HG02981 (cell line): ENCODE results near the gene WWC2.

Experiments used
- ATAC-seq: cut with Tn5 transposase; IDR thresholded peaks from one replicate; pipeline ENCODE4 v1.9.1; 2021; ENCODE audit warnings: mild to moderate bottlenecking, moderate library complexity; ENCODE audit not compliant: unreplicated experiment

WWC2 gene

GRCh38 chr4:183348706-183349659, 249.9 kb downstream of the WWC2 start:
- peak; percentile 62 for ATAC-seq

- no peak for ATAC-seq
Observed at GRCh38 chr4:183349673-183350072, 250.6 kb downstream of the WWC2 start.

- no peak for ATAC-seq
Observed at GRCh38 chr4:183350317-183351071, 251.4 kb downstream of the WWC2 start.

DNA sequence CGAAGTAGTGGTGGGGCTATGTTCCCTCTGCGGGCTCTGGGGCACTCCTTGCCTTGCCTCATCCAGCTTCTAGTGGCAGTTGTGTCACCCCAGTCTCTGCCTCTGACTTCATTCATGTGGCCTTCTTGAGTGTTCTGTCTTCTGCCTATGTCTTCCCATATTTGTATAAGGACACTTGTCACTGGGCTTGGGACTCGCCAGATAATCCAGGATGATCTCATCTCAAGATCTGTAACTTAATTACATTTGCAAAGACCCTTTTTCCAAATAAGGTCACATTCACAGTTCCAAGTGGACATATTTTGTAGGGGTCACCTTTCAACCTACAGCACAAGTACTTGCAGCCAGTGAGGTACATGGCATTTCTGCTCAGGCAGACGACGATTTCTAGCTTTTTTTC, 253.5 kb downstream of the WWC2 start:
- ATAC-seq: no peak

DNA sequence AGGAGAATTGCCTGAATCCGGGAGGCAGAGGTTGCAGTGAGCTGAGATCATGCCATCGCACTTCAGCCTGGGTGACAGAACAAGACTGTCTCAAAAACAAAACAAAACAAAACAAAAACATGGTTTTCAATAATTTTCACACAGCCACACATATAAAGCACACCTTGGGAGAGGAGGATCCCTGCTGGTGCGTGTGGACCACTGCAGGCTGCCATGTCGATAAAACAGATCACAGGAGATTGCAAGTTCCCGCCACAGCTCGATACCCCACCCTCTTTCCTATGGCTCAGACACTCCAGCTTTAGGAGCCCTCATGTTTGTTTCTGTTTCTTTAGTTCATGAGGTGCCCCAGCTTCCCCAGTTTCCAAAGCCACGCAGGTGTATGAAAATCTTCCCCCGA, 254.5 kb downstream of the WWC2 start:
- ATAC-seq: no peak

- ATAC-seq: no peak
Observed at GRCh38 chr4:183354219-183354618, 255.2 kb downstream of the WWC2 start.

DNA sequence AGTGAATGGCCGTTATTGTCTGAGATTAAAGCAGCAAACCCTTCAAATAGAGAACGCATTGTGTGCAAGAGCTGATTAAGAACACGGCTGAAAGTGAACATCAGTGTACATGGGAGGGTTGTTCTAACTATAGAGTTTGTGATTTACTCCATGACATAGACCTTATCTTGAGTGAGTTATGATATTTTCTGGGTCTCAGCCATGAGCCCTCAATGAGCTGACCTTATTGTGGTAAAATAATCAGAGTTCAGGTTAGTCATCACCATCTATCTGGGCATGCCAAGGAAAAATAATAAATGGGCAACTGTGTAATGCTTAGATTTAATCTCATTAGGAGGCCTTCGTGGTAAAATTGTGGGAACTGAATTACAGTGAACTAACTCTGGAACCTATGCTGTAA, 256.3 kb downstream of the WWC2 start:
- no peak for ATAC-seq

GRCh38 chr4:183356173-183356830, 257.2 kb downstream of the WWC2 start:
- ATAC-seq: no peak

DNA sequence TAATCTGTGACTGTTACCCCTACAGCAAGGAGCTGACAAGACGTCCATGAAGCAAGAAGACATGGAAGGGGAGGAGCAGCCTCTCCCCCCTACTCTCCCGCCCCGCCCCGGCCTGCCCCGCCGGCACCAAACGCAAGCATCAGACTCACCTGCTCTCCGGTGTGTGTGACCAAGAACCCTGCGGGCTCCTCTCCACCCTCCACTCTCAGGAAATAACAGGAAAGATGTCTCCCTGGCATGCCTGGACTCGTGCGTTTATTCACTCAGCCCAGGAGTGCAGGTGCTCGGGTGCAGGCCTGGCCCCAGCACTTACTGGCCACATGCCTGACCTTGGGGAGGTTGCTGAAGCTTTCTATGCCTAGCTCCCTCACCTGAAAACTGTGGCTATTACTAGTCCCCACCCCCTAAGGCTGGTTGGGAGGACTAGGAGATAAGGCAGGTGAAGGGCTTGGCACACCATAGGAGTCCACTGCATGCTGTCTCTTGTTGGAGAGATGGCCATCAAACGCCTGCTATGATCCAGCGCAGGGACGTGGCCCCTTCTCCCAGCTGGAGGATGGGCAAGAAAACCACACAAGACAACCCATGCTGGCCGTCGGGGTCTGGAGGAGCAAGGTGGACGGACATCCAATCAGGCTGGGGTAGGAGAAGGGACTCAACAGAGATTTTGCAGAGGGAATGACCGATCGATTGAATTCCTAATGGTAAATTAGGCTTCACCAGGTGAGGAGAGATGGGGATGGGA, 258.0 kb downstream of the WWC2 start:
- ATAC-seq: no peak

GRCh38 chr4:183358215-183358755, 259.2 kb downstream of the WWC2 start:
- ATAC-seq: no peak

DNA sequence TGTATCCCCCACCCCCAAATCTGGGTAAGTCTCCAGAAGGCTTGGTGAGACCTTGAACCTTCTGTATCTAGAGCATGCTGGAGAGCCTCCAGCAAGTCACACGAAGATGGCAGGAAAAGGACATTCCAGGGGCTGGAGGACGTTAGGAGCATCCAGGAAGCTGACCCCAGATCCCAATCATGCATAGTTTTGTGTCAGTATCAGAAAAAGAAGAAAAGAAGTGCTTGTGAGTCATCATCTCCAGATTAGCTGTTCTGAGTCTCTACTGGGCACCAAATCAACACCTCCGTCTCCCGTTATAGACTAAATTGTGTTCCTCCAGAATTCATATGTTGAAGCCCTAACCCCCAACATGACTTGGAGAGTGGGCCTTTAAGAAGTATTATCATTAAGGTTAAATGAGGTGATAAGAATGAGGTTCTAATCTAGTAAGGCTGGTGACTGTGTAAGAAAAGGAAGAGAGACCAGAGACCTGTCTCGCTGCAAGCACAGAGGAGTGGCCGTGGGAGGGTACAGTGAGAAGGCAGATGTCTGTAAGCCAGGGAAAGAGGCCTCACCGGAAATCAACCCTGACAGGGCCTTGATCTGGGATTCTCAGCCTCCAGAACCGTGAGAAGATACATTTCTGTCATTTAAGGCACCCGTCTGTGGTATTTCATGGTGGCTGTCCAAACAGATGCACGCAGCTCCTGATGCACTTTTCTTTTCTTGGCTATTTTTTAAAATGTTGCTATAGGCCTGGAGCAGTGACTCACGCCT, 261.3 kb downstream of the WWC2 start:
- no peak for ATAC-seq

DNA sequence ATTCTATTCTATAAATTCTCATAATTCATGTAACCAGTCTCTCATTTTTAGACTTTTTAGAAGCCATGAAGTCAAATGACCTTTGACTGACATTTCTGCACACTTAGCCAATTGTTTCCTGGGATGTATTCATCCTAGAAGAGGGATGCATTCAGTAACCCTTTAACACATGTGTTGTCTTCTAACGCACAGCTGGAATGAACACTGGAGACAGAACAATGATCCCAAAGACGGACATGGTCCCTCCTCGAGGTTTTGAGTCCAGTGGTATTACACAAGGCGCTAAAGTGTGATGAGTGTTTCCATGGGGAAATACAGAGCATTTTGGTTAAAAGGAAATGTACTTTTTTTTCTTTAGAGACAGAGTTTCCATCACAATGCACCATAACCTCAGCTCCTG, 263.0 kb downstream of the WWC2 start:
- ATAC-seq: no peak

- no peak for ATAC-seq
Observed at GRCh38 chr4:183362916-183363542, 264.0 kb downstream of the WWC2 start.

DNA sequence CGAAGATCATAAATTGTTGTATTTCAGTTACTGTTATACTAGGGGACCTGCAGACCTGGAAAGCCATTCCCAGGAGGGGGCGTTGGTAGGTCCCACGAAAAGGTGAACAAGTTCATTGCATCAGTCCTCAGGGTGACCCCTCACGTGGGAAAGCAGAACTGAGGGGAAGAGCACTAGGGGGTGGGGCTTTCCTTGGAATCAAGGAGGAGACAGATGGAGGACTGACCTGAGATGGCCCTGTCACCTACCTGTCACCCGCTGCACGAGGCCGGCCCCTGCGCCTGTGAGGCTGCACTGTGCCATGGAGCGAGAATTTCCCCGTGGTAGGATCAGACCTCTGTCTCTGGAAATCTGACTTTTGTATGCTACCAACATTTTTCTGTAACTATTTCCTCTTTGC, 265.0 kb downstream of the WWC2 start:
- no peak for ATAC-seq

DNA sequence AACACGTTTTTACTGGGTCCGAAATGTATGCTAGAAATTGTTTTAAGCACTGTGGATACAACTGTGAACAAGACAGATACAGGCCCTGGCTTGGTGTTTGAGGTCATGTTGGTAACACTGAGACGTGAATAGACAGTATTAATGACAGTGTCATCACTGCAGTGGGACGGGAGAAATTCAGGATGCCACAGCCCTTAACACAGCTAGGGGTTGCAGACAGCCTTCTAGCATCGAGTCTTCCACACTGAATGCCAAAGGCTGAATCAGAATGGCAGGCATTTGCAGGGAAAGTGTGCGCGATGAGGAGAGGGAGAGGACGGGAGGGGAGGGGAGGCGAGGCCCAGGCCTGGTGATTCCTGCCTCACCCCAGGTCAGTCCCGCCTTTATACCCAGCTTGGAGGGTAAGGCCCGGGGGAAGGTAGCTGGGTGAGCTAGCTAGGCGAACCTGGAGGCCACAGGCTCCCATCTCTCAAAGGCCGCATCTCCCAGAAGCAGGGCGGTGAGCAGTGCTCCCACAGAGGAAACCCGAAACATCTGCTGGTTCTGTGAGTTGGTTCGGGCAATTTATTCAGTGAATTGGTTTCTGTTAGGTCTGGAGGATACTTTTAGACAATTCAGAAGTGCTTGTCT, 267.3 kb downstream of the WWC2 start:
- ATAC-seq: no peak

DNA sequence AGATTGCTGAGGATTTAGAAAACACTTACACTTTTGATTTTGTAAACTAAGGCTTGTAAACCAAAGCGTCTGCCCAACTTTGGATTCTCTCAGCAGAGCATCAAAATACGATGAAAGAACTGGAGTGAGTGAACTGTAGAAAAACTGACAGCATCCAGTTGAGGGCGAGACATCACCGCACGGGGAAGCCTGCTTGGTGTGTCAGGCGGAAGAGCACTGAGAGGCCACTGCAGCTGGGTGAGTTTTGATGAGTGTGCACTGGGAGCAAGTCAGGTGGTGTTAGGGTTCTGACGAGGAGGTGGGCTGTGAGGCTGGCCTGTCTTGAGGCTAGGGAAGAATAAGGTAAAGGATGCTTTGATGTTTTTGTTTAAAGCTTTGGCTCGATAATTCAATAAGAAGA, 270.0 kb downstream of the WWC2 start:
- ATAC-seq: no peak
